Chondrocyte (in vitro differentiated cells): Measurements from ENCODE around the gene SYNE1. TPM values are rescaled to one million over a fixed set of nuclear protein-coding genes. Genes with fewer than 3 reads are reported as not detected.

Experiments used
- DNase-seq: peaks from one replicate; pipeline ENCODE4 v3.0.0; 2021; ENCODE audit warnings: mixed read lengths, low spot score
- H3K27ac Mint-ChIP-seq: one replicate; pipeline ENCODE4 v1.8.0; 2021; ENCODE audit warnings: mild to moderate bottlenecking, moderate library complexity, mixed read lengths; ENCODE audit not compliant: unreplicated experiment
- H3K27me3 Mint-ChIP-seq: 2 replicates; pipeline ENCODE4 v1.8.0; 2021; ENCODE audit warnings: low read depth, mixed read lengths
- H3K36me3 Mint-ChIP-seq: 2 replicates; pipeline ENCODE4 v1.8.0; 2021; ENCODE audit warnings: low read depth, mixed read lengths
- H3K4me1 Mint-ChIP-seq: 2 replicates; pipeline ENCODE4 v1.8.0; 2021; ENCODE audit warnings: low read depth, mild to moderate bottlenecking, mixed read lengths
- H3K4me3 Mint-ChIP-seq: one replicate; pipeline ENCODE4 v1.8.0; 2021; ENCODE audit warnings: mild to moderate bottlenecking, moderate library complexity, mixed read lengths; ENCODE audit not compliant: unreplicated experiment
- H3K9me3 Mint-ChIP-seq: 2 replicates; pipeline ENCODE4 v1.8.0; 2021; ENCODE audit warnings: low read depth, mixed read lengths
- total RNA-seq: library from RNA; stranded (reverse); gene quantifications from 3 replicates; pipeline ENCODE4 v1.2.1, GENCODE V29; 2021
- TF ChIP-seq, protein P1 (sequence below): fragments of 200-600 bp; sonication (generic); IDR thresholded peaks from 2 replicates; pipeline ENCODE4 v1.5.0; 2021; ENCODE audit warnings: antibody characterized with exemption, mild to moderate bottlenecking, moderate library complexity

The SYNE1 gene
- total RNA-seq, 1 donor from 2014 or later, result 151 TPM

- peaks cover 2% of the 10 kb centered on the region for H3K9me3 Mint-ChIP-seq
- no peak overlapping the region for H3K4me3 Mint-ChIP-seq
- no peak for DNase-seq
- TF ChIP-seq, protein P1, sequence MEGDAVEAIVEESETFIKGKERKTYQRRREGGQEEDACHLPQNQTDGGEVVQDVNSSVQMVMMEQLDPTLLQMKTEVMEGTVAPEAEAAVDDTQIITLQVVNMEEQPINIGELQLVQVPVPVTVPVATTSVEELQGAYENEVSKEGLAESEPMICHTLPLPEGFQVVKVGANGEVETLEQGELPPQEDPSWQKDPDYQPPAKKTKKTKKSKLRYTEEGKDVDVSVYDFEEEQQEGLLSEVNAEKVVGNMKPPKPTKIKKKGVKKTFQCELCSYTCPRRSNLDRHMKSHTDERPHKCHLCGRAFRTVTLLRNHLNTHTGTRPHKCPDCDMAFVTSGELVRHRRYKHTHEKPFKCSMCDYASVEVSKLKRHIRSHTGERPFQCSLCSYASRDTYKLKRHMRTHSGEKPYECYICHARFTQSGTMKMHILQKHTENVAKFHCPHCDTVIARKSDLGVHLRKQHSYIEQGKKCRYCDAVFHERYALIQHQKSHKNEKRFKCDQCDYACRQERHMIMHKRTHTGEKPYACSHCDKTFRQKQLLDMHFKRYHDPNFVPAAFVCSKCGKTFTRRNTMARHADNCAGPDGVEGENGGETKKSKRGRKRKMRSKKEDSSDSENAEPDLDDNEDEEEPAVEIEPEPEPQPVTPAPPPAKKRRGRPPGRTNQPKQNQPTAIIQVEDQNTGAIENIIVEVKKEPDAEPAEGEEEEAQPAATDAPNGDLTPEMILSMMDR, result no peak
- peaks cover 33% of the 10 kb centered on the region for H3K4me1 Mint-ChIP-seq
- no peak overlapping the region for H3K27ac Mint-ChIP-seq
- no peaks in the 10 kb centered on the region for H3K27me3 Mint-ChIP-seq
- H3K36me3 Mint-ChIP-seq, result peaks cover 33% of the 10 kb centered on the region
Measured at GRCh38 chr6:152250127-152250526, 387.0 kb downstream of the SYNE1 start.

DNA sequence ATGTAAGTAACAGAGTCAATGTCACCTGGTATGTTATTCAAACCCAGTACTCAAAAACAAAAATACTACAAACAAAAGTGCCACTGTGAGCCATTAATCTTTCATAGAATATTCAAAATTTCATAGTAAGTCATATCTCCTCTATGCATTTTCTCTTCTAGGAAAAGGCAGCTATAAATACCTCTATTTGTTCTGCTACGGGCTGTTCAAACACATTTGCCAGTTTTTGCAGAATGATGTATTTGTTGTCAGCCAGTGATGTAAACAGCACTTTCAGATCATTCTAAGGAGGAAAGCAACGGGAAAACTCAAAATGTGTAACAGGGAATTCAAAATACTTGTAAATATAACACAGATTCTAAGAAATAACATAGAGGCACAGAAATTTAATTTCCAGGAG lies 388.2 kb downstream of the SYNE1 start:
- DNase-seq, result no peak
- Mint-ChIP-seq H3K9me3 (peaks cover 2% of the 10 kb centered on the region), H3K36me3 (peaks cover 34% of the 10 kb centered on the region), H3K27ac (no peak overlapping the region), H3K4me1 (peaks cover 43% of the 10 kb centered on the region), H3K27me3 (no peaks in the 10 kb centered on the region), H3K4me3 (no peak overlapping the region)
- TF ChIP-seq, protein P1, result no peak

GRCh38 chr6:152246554-152247337 lies 390.4 kb downstream of the SYNE1 start:
- Mint-ChIP-seq H3K9me3 (peaks cover 2% of the 10 kb centered on the region), H3K27me3 (no peaks in the 10 kb centered on the region), H3K4me3 (no peak overlapping the region), H3K4me1 (peaks cover 44% of the 10 kb centered on the region), H3K27ac (peak overlapping the region; percentile 78), H3K36me3 (peaks cover 37% of the 10 kb centered on the region)
- TF ChIP-seq, protein P1, result no peak
- DNase-seq, result no peak

GRCh38 chr6:152244998-152245630 lies 392.0 kb downstream of the SYNE1 start:
- H3K27me3 Mint-ChIP-seq, result no peaks in the 10 kb centered on the region
- DNase-seq, result no peak
- H3K4me3 Mint-ChIP-seq, result no peak overlapping the region
- peaks cover 2% of the 10 kb centered on the region for H3K9me3 Mint-ChIP-seq
- H3K4me1 Mint-ChIP-seq, result peaks cover 44% of the 10 kb centered on the region
- TF ChIP-seq, protein P1, result no peak
- H3K36me3 Mint-ChIP-seq, result peaks cover 49% of the 10 kb centered on the region
- H3K27ac Mint-ChIP-seq, result no peak overlapping the region

DNA sequence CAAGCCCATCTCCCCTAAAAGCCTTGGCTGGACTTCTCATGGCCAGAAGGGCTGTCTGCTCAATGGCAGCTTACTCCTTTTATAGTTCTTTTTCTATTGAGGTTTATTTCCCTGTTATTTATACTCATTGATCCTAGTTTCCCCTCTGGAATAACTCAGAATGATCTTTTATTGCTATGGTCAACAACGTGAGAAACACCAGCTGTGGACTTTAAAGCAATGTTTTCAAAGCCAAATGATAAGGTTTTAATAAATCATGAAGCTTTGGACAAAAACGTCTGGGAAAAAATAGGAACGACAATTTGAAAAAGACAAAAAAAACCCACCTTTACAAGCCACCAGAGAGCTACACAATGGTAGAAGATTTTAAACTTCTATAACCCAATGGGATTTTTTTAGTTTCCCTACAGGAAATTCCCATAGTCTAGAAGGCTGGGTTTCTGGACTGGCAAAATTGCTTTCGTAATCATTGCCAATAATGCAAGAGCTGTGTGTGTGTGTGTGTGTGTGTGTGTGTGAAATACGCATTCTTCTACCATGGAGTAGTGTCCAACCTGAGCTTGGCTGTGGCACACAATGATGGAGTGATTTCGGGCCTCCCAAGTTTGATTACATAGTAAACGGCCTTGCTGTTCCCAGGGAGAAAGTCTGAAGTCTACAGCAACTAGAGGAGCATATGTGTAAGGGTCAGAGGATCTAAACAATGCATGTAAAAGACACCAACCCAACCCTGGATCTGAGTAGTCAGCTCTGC lies 396.0 kb downstream of the SYNE1 start:
- Mint-ChIP-seq H3K4me1 (peaks cover 29% of the 10 kb centered on the region), H3K27ac (no peak overlapping the region), H3K4me3 (no peak overlapping the region), H3K9me3 (no peaks in the 10 kb centered on the region), H3K36me3 (peaks cover 46% of the 10 kb centered on the region), H3K27me3 (no peaks in the 10 kb centered on the region)
- TF ChIP-seq, protein P1, result no peak
- no peak for DNase-seq
